CD4-positive, alpha-beta T cell treated with Interleukin-6 at 100 ng/mL for 8 hours (primary cell): ENCODE results near the gene PCSK1.

Experiments used
- DNase-seq: peaks from one replicate; pipeline ENCODE4 v3.0.0-alpha.2; 2020; ENCODE audit warnings: mixed read lengths, low spot score

Gene PCSK1

DNA sequence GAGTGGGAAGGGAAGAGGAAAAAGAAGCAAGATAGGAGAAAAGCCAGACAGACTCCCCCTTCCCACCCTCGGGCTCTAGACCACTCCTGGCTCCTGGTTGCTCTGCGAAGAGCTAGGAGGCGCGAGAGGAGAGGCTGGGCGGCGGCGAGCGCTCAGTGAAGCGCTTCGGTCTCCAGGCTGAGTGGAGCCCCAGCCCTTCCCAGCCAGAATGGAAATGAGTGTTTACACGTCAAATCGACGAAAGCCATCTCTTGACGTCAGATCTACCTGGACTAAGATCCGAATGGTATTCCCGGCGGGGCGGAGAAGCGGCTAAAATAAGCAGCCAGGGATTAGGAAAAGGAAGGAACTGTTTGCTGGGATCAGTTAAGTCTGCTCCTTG lies at the start of gene PCSK1:
PCSK1 (minus strand) TSS at position 183 of the 382 bp plus-strand sequence. CDS start 206 bp downstream, outside the sequence.
- DNase-seq, result no peak

- DNase-seq, result no peak
Observed at GRCh38 chr5:96481867-96482266, 48.8 kb upstream of the PCSK1 start.

DNA sequence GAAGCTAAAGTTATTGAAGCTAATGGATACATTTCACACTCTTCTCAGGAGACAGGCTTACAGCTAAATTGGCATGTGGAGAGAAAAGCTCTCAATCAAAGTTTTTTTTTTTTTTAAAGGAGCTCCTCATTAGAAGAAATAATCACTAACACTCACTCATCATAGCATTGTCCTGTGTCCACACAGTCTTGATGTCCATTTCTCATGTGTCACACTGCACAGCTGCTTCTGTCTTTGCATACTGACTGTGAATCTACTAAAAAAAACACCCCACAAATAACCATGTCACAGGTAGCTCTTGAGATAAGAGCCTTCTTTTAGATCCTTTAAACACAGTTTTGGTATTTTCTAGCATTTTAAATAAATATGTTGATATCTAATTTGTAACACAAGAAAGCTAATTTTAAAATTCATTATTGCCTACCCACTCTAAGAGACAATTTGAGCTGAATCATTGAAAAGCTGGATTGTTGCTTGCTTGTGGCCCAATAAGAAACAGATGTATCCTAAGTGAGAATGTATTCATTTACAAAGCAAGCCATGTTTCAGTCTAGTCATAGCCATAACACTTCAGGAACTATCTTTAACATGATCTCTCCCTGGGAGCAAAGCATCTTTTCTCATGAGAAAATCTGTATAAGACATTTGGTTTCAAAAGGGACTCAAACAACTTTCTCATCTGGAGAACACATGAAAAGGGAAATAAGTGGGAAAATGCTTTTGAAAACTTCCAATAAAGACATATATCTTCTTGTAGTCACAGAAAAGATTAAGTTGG lies 48.1 kb upstream of the PCSK1 start:
- no peak for DNase-seq

- no peak for DNase-seq
Observed at GRCh38 chr5:96478983-96479382, 45.9 kb upstream of the PCSK1 start.

DNA sequence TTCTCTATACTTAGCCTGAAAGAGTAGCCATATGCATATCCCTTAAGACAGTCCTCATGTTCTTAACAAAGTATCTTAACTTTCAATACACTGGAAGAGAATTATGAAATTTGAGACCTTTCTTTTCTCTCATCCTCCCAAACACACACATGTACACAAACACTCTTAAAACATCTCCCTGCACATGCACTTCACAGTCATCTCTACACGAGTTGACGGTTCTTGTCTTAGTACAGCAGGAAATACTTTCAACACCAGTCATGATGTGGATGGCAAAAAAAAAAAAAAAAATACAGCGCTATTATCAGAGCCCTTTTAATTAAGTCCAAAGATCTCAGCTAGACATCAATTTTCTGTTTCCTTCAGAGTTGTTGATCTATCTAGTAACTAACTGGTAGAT lies 43.6 kb upstream of the PCSK1 start:
- DNase-seq, result no peak

DNA sequence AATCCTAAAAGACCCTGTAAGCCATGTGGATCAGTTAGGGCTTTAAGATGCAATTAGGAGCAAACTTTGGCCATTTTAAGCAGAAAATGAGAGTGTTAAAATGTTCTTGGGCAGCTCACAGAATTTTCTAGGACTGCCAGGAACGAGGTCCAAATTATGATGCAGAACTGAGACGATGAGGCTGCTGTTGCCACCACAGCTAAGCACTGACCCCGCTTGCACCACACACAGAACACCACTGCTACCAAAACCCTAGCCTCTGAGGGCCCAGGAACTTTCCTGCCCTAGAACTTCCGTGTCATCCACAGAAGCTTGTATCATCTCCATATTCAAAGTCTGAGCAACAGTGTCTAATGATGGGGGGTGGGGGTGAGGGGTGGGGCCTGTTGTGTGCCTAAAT lies 41.0 kb upstream of the PCSK1 start:
- no peak for DNase-seq

- no peak for DNase-seq
Observed at GRCh38 chr5:96473155-96473554, 40.1 kb upstream of the PCSK1 start.

GRCh38 chr5:96470785-96471184 lies 37.7 kb upstream of the PCSK1 start:
- DNase-seq, result no peak

DNA sequence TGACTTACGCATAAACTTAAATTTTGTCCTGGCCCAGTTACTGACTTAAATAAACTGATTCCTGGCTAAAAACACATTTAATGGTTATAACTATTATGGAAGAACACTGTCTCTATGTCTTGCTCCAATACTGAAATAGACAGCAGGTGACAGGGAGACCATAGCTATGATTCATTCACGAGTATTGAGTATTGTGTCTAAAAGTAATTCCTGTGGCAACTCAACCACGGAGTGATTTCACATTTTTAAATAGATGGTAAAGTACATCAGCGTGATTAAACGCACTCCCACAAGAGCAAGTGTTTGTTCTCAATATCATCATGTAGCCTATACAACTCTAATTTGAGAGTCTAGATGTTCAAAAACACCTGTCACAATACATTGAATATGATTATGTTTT lies 35.9 kb upstream of the PCSK1 start:
- DNase-seq, result no peak

GRCh38 chr5:96463091-96463490 lies 30.0 kb upstream of the PCSK1 start:
- no peak for DNase-seq

DNA sequence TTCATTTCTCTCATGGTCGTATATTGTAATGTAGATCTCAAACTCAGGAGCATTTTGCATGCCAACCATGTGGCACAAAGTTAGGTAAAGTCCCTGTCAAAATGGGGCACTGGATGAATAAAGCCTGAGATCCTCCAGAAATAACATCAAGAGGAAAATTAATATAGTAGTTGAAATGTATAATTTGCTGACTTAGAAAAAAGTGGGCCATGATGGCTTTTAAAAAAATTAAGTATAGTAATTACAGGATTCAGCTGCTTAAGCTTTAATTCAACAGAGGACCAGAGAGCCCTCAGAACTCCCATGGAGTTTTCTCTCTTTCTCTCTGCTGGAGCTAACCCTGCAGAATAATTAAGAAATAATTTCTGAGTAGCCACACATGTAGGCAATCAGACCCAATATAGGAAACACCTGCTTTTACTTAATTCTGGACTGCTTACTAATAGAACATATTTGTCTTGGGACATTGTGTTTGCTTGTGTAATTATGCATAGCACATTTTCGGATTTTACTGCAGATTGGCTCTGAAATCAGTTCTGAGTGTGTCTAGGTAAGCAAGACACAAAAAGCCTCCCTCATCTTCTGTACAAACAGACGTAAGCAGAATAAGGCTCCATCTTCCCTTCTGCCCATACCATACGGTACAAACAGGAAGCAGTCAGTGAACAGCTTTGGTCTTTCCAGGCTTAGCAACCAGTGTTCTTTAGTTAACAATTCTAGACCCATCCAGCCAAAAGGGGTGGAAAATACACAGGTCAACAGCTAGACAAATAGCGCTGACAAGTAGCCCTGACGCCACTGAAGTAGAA lies 26.5 kb upstream of the PCSK1 start:
- DNase-seq, result no peak

GRCh38 chr5:96458176-96458575 lies 25.1 kb upstream of the PCSK1 start:
- DNase-seq, result no peak

DNA sequence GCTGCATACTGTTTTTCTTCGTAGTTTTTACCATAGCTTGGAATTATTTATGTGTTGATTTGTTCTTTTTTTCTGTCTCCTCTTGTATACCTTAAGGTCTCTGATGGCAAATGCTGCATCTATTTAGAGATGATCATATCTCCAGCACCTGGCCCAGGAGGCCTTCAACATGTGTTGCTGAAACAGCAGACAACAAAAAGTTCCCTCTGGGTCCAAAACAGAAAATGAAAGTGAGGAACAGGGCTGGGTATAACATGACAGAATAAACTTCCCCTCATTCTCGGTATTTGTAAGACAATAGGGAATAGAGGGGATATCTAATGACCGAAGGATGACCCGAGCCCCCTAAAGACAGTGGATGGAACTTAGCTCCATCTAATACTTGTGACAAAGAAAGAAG lies 22.7 kb upstream of the PCSK1 start:
- DNase-seq, result no peak

- DNase-seq, result no peak
Observed at GRCh38 chr5:96453394-96453793, 20.3 kb upstream of the PCSK1 start.

DNA sequence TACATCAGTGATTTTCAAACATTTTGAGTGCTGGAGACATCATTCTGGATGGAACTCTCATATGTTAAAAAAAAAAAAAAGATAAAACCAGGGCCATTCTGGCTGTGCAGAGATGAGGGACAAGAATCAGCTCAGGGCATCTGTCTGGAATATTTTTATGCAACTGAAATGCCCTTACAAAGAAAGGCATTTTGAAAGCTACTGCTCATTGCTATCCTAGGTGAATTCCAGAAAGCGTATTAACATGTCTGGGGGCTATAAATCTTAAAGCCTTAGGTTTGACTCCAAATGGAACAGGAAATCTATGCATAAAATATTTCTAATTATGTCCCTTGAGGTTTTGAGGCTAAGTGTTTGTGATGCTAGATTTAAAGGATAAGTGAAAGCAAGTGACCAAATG lies 14.9 kb upstream of the PCSK1 start:
- no peak for DNase-seq

DNA sequence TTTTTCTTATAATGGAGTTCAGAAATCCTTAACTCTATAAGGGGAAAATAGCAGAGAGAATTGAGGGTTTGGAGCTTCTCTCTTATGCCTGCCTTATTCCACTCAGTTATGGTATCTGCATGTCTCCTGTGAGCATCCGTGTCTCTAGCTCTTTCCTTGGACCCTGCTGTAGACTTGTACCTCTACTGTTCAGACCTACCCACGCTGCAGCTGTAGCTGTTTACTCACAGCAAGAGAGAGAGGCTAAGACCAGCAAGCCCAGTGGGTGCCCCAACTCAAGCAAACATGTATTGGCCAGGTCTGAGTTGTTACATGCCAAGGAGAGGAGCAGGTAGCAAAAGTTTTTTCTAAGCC lies 7.1 kb upstream of the PCSK1 start:
- DNase-seq, result no peak

GRCh38 chr5:96439477-96440184 lies 6.6 kb upstream of the PCSK1 start:
- DNase-seq, result no peak

DNA sequence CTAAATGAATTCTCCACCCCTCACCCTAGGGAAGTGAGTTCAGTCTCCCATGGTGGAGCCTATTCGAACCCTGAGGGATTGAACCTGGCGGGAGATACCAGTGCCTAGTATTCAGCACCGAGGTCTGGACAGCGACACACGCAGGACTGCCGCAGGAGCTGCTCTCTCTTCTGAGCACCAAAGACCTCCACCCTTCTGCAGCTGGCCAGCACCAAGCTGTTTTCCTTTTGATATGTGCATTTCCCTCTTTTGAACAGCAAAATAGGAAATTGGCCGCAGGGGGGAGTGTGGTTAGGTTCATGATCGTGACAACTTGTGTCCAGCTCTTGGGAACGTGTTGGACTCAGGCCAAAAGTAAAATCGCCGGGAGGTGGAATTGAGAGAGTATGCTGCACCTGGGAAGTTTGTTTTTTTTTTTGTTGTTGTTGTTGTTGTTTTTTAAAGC lies 1.2 kb upstream of the PCSK1 start:
- no peak for DNase-seq

DNA sequence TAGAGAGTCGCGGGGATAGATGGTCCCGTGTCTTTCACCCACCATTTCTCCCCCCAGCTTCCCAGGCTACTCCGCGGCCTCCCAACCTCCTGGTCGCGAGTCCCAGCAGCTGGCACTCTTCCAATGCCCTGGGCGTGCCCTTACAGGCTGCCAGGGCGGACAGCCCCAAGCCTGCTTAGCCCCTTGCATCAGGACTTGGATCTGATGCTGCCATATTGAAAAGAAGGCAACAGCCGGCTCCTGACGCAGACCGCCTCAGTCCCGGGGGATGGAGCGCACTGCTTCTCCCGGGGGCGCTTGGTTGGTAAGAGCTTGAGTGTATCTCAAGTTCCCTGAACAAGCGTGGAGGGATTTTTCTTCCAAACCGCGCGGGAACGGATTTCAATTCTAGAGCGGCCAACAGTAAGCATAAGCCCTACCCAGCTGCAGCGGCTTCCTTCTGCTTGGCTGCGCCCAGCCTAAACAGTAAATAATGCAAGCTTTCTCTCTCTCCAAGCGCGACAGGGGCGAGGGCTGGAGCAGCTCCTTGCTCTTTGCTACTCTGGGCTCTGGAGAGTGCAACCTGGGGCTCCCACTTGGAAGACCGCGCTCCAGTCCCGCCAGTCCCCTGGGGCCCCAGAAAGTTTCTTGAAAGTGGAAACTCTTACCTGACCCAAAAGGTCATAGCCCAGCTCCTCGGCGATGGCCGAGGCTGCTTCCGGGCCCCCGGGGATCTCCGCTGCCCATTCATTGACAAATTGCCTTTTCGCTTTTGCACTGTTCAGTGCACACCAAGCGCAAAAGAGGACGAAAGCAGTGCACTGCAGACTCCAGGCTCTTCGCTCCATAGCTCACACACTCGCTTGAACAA lies 607 bp downstream of the PCSK1 start:
- DNase-seq, result no peak

- no peak for DNase-seq
Observed at GRCh38 chr5:96431376-96432187, 1.5 kb downstream of the PCSK1 start.

DNA sequence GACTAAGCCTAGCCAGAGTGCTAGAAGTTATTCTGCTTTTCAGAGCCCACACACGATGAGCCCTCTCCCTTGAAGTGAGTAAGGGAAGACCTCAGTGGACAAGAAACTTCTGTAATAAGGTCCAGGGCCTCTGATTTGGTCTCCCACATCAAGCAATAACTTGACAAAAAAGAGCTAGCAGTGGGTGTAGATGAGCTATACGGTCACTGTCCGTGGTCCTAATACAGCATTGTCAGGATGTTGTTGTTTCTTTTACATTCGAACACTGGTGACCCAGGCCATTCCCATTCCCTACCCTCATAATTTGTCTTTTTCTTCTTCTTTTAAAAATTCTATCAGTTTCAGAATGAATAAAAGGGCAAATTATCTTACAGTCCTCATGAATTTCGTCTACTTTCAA lies 5.2 kb downstream of the PCSK1 start:
- no peak for DNase-seq
